Endodermal cell (in vitro differentiated cells): ENCODE results near the gene ZBED4. TPM values are rescaled to one million over a fixed set of nuclear protein-coding genes. Genes with fewer than 3 reads are reported as not detected.
A peak's percentile ranks its signal among the peaks of the same experiment; 100 is the strongest.

Experiments
- DNase-seq: peaks from one replicate; pipeline ENCODE4 v3.0.0-alpha.2; 2017
- H3K27ac ChIP-seq: 2 replicates; pipeline ENCODE4 v1.5.1; 2013; ENCODE audit warnings: mild to moderate bottlenecking, low read depth, low read length, moderate library complexity
- H3K27me3 ChIP-seq: 2 replicates; pipeline ENCODE4 v1.6.1; 2013; ENCODE audit warnings: mild to moderate bottlenecking, low read length, moderate library complexity; ENCODE audit not compliant: insufficient read depth, control insufficient read depth, poor library complexity, severe bottlenecking
- H3K36me3 ChIP-seq: 2 replicates; pipeline ENCODE4 v1.7.0; 2013; ENCODE audit warnings: mild to moderate bottlenecking, low read length, moderate library complexity; ENCODE audit not compliant: control insufficient read depth, insufficient read depth
- H3K4me1 ChIP-seq: one replicate; pipeline ENCODE4 v1.7.0; 2013; ENCODE audit warnings: low read length; ENCODE audit not compliant: control insufficient read depth, insufficient read depth
- H3K4me3 ChIP-seq: 2 replicates; pipeline ENCODE4 v1.5.1; 2013; ENCODE audit warnings: mild to moderate bottlenecking, low read length, moderate library complexity
- H3K9ac ChIP-seq: 2 replicates; pipeline ENCODE4 v1.6.1; 2013; ENCODE audit warnings: mild to moderate bottlenecking, low read length, moderate library complexity; ENCODE audit not compliant: poor library complexity, severe bottlenecking; ENCODE audit errors: extremely low read depth
- H3K9me3 ChIP-seq: 2 replicates; pipeline ENCODE4 v1.6.1; 2013; ENCODE audit warnings: mild to moderate bottlenecking, low read length, moderate library complexity; ENCODE audit not compliant: control insufficient read depth
- H3K27ac Mint-ChIP-seq: 2 replicates; pipeline ENCODE4 v1.8.0; 2020; ENCODE audit warnings: mixed read lengths
- H3K27me3 Mint-ChIP-seq: 2 replicates; pipeline ENCODE4 v1.8.0; 2021; ENCODE audit warnings: mild to moderate bottlenecking, mixed read lengths; ENCODE audit not compliant: insufficient read depth
- H3K36me3 Mint-ChIP-seq: 2 replicates; pipeline ENCODE4 v1.8.0; 2020; ENCODE audit warnings: low read depth, mixed read lengths
- H3K4me1 Mint-ChIP-seq: 2 replicates; pipeline ENCODE4 v1.8.0; 2020; ENCODE audit warnings: mixed read lengths
- H3K4me3 Mint-ChIP-seq: 2 replicates; pipeline ENCODE4 v1.8.0; 2020; ENCODE audit warnings: mild to moderate bottlenecking, moderate library complexity, mixed read lengths
- H3K9me3 Mint-ChIP-seq: 2 replicates; pipeline ENCODE4 v1.8.0; 2020; ENCODE audit warnings: mild to moderate bottlenecking, mixed read lengths
- CTCF ChIP-seq: fragments of 200-600 bp; sonication (generic); conservative IDR thresholded peaks from 2 replicates; pipeline ENCODE4 v1.5.0; 2021; ENCODE audit warnings: antibody characterized with exemption, mild to moderate bottlenecking
- WGBS, 2 experiments: methylation state at CpG; one replicate each; pipeline versions ENCODE4 v1.1.5 to v1.1.7; 2013; ENCODE audit warnings: missing lambda C conversion rate in 2 of 2, mixed read lengths in 1 of 2; ENCODE audit not compliant: insufficient coverage in 1 of 2, insufficient read length in 1 of 2; 5-methylcytosine and 5-hydroxymethylcytosine counted together
- total RNA-seq, 2 donors: library from RNA; stranded (reverse); fragmentation: NEBNext Ultra II Directional in 1 of 2; extraction: Animal tissue kit (Norgen Biotek cat#: 25700) in 1 of 2; gene quantifications; 2 replicates in 1 of 2; 3 replicates in 1 of 2; pipeline ENCODE4 v1.2.1, GENCODE V29; 2021

Gene ZBED4
- total RNA-seq, 2 donors from 2014 or later: 22.0 to 26.6 TPM

GRCh38 chr22:49909476-49910205 is 56.0 kb downstream of the ZBED4 start:
- Histone ChIP-seq H3K27ac (no peak overlapping the region), H3K4me3 (no peak overlapping the region), H3K9me3 (no peaks in the 10 kb centered on the region), H3K27me3 (no peaks in the 10 kb centered on the region), H3K9ac (no peak overlapping the region), H3K4me1 (no peaks in the 10 kb centered on the region), H3K36me3 (peaks cover 19% of the 10 kb centered on the region)
- Mint-ChIP-seq H3K4me3 (no peak overlapping the region), H3K9me3 (no peaks in the 10 kb centered on the region), H3K36me3 (peaks cover 40% of the 10 kb centered on the region), H3K27ac (no peak overlapping the region), H3K27me3 (no peaks in the 10 kb centered on the region), H3K4me1 (no peaks in the 10 kb centered on the region)
- no peak for TF ChIP-seq CTCF
- DNase-seq: peak; percentile 35
- 93 to 95% methylated on average over 19 to 23 of the region's 23 CpGs for WGBS, 2 experiments

GRCh38 chr22:49910229-49911155 is 56.8 kb downstream of the ZBED4 start:
- Mint-ChIP-seq H3K36me3 (peaks cover 35% of the 10 kb centered on the region), H3K4me1 (no peaks in the 10 kb centered on the region), H3K4me3 (no peak overlapping the region), H3K27ac (no peak overlapping the region), H3K27me3 (no peaks in the 10 kb centered on the region), H3K9me3 (no peaks in the 10 kb centered on the region)
- TF ChIP-seq CTCF: no peak
- no peak overlapping the region for H3K9ac ChIP-seq
- 94 to 95% methylated on average over 23 to 27 of the region's 27 CpGs for WGBS, 2 experiments
- DNase-seq: no peak
- no peak overlapping the region for H3K27ac ChIP-seq
- no peaks in the 10 kb centered on the region for H3K27me3 ChIP-seq
- H3K4me1 ChIP-seq: no peaks in the 10 kb centered on the region
- H3K36me3 ChIP-seq: peaks cover 19% of the 10 kb centered on the region
- H3K9me3 ChIP-seq: no peaks in the 10 kb centered on the region
- no peak overlapping the region for H3K4me3 ChIP-seq

GRCh38 chr22:49911881-49912625 is 58.4 kb downstream of the ZBED4 start:
- H3K4me1 Mint-ChIP-seq: peaks cover 2% of the 10 kb centered on the region
- H3K27me3 Mint-ChIP-seq: no peaks in the 10 kb centered on the region
- WGBS, 2 experiments: 92 to 93% methylated on average over 6 to 30 of the region's 30 CpGs
- Histone ChIP-seq H3K27ac (no peak overlapping the region), H3K36me3 (peaks cover 19% of the 10 kb centered on the region), H3K9me3 (no peaks in the 10 kb centered on the region), H3K4me1 (no peaks in the 10 kb centered on the region), H3K9ac (no peak overlapping the region), H3K4me3 (no peak overlapping the region), H3K27me3 (no peaks in the 10 kb centered on the region)
- H3K27ac Mint-ChIP-seq: no peak overlapping the region
- TF ChIP-seq CTCF: no peak
- peaks cover 31% of the 10 kb centered on the region for H3K36me3 Mint-ChIP-seq
- H3K4me3 Mint-ChIP-seq: no peak overlapping the region
- no peak for DNase-seq
- no peaks in the 10 kb centered on the region for H3K9me3 Mint-ChIP-seq
